ENCODE data around the gene UGT2B11.
A peak's percentile ranks its signal among the peaks of the same experiment; 100 is the strongest.
"Not testable (repeated sequence)": the region's sequence is repeated elsewhere in the genome, so short reads cannot be mapped to it uniquely, and the experiment has no call there.

UGT2B11 gene

GRCh38 chr4:69190621-69191020 is 23.9 kb downstream of the UGT2B11 start:
- H3K4me2 ChIP-seq (ENCODE audit: low read depth, low read length); H3K36me3 ChIP-seq (replicated peaks; ENCODE audit: insufficient read depth, low read length); H3K9ac ChIP-seq (ENCODE audit: low read length); H3K9me3 ChIP-seq (replicated peaks; ENCODE audit: insufficient read depth, low read length); H2AFZ ChIP-seq (ENCODE audit: low read length); H3F3A ChIP-seq (ENCODE audit: insufficient read depth, low read length); DNase-seq; H3K79me2 ChIP-seq (ENCODE audit: low read length); H3K4me1 ChIP-seq (ENCODE audit: low read length); H3K27ac ChIP-seq (ENCODE audit: low read length); H3K4me3 ChIP-seq (ENCODE audit: low read length); H4K20me1 ChIP-seq (ENCODE audit: insufficient read depth, low read length); H3K9me2 ChIP-seq (replicated peaks; ENCODE audit: insufficient read depth, low read length); H3K27me3 ChIP-seq (replicated peaks; ENCODE audit: insufficient read depth, low read length): not testable (repeated sequence)

DNA sequence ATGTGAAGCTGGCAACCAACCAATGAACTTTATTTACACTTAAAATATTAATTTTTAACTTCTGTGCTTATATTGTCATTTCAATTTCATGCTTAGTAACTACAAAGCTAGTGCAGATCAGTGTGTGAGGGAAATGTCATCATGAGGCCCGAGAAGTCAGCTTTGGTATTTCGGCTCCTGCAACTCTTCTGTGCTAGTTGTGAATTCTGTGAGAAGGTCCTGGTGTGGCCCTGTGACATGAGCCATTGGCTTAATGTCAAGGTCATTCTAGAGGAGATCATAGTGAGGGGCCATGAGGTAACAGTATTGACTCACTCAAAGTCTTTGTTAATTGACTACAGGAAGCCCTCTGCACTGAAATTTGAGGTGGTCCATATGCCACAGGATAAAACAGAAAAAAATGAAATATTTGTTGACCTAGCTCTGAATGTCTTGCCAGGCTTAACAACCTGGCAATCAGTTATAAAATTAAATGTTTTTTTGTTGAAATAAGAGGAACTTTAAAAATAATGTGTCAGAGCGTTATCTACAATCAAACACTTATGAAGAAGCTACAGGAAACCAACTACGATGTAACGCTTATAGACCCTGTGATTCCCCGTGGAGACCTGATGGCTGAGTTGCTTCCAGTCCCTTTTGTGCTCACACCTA is 32.9 kb downstream of the UGT2B11 start:
- not testable (repeated sequence) for H3K9ac ChIP-seq (ENCODE audit: low read length); H3K79me2 ChIP-seq (ENCODE audit: low read length); H3K4me2 ChIP-seq (ENCODE audit: low read depth, low read length); H3K27ac ChIP-seq (ENCODE audit: low read length); H3K9me2 ChIP-seq (replicated peaks; ENCODE audit: insufficient read depth, low read length); H3K4me1 ChIP-seq (ENCODE audit: low read length); H3K36me3 ChIP-seq (replicated peaks; ENCODE audit: insufficient read depth, low read length); DNase-seq; H3F3A ChIP-seq (ENCODE audit: insufficient read depth, low read length); H2AFZ ChIP-seq (ENCODE audit: low read length); H3K4me3 ChIP-seq (ENCODE audit: low read length); H3K9me3 ChIP-seq (replicated peaks; ENCODE audit: insufficient read depth, low read length); H4K20me1 ChIP-seq (ENCODE audit: insufficient read depth, low read length); H3K27me3 ChIP-seq (replicated peaks; ENCODE audit: insufficient read depth, low read length)

GRCh38 chr4:69179817-69180216 is 34.7 kb downstream of the UGT2B11 start:
- not testable (repeated sequence) for H3K27ac ChIP-seq (ENCODE audit: low read length)

GRCh38 chr4:69178751-69179205 is 35.8 kb downstream of the UGT2B11 start:
- H3K9me3 ChIP-seq (replicated peaks; ENCODE audit: insufficient read depth, low read length); H3F3A ChIP-seq (ENCODE audit: insufficient read depth, low read length); H2AFZ ChIP-seq (ENCODE audit: low read length); H3K9ac ChIP-seq (ENCODE audit: low read length); H3K27ac ChIP-seq (ENCODE audit: low read length); H3K79me2 ChIP-seq (ENCODE audit: low read length); H3K4me1 ChIP-seq (ENCODE audit: low read length); H3K27me3 ChIP-seq (replicated peaks; ENCODE audit: insufficient read depth, low read length); H3K9me2 ChIP-seq (replicated peaks; ENCODE audit: insufficient read depth, low read length); H4K20me1 ChIP-seq (ENCODE audit: insufficient read depth, low read length); H3K36me3 ChIP-seq (replicated peaks; ENCODE audit: insufficient read depth, low read length); DNase-seq; H3K4me2 ChIP-seq (ENCODE audit: low read depth, low read length); H3K4me3 ChIP-seq (ENCODE audit: low read length): not testable (repeated sequence)

More at GRCh38 chr4:69179817-69180216, 34.7 kb downstream of the UGT2B11 start:
- not testable (repeated sequence) for H3F3A ChIP-seq (ENCODE audit: insufficient read depth, low read length); H4K20me1 ChIP-seq (ENCODE audit: insufficient read depth, low read length); H3K4me2 ChIP-seq (ENCODE audit: low read depth, low read length); H3K4me1 ChIP-seq (ENCODE audit: low read length); DNase-seq; H3K9me2 ChIP-seq (replicated peaks; ENCODE audit: insufficient read depth, low read length); H3K79me2 ChIP-seq (ENCODE audit: low read length); H3K36me3 ChIP-seq (replicated peaks; ENCODE audit: insufficient read depth, low read length); H3K9me3 ChIP-seq (replicated peaks; ENCODE audit: insufficient read depth, low read length); H3K27me3 ChIP-seq (replicated peaks; ENCODE audit: insufficient read depth, low read length); H2AFZ ChIP-seq (ENCODE audit: low read length); H3K4me3 ChIP-seq (ENCODE audit: low read length); H3K9ac ChIP-seq (ENCODE audit: low read length)

- not testable (repeated sequence) for H3K9me3 ChIP-seq (replicated peaks; ENCODE audit: insufficient read depth, low read length); H2AFZ ChIP-seq (ENCODE audit: low read length); H3K27me3 ChIP-seq (replicated peaks; ENCODE audit: insufficient read depth, low read length); H3K36me3 ChIP-seq (replicated peaks; ENCODE audit: insufficient read depth, low read length); H3K4me3 ChIP-seq (ENCODE audit: low read length); H3F3A ChIP-seq (ENCODE audit: insufficient read depth, low read length); H3K4me1 ChIP-seq (ENCODE audit: low read length); H3K9ac ChIP-seq (ENCODE audit: low read length); H3K79me2 ChIP-seq (ENCODE audit: low read length); H3K9me2 ChIP-seq (replicated peaks; ENCODE audit: insufficient read depth, low read length); H3K27ac ChIP-seq (ENCODE audit: low read length); H3K4me2 ChIP-seq (ENCODE audit: low read depth, low read length); H4K20me1 ChIP-seq (ENCODE audit: insufficient read depth, low read length)
- peak; percentile 39 for DNase-seq
- TF ChIP-seq CTCF (IDR thresholded peaks at IDR 0.05; ENCODE audit: low read length), result peak; percentile 42
Measured at GRCh38 chr4:69170233-69171134, 44.1 kb downstream of the UGT2B11 start.

DNA sequence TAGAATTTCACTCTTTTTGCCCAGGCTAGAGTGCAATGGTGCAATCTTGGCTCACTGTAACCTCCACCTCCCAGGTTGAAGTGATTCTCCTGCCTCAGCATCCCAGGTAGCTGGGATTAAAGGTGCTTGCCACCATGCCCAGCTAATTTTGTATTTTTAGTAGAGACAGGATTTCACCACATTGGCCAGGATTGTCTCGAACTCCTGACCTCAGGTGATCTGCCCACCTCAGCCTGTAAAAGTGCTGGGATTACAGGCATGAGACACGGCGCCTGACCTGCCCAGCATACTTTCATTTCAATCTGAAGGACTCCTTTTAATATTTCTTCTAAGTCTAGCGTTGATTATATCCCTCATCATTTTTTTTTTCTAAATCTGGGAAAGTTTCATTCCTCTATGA is 45.4 kb downstream of the UGT2B11 start:
- not testable (repeated sequence) for H3K79me2 ChIP-seq (ENCODE audit: low read length); H3K9ac ChIP-seq (ENCODE audit: low read length); H3K27me3 ChIP-seq (replicated peaks; ENCODE audit: insufficient read depth, low read length); H3F3A ChIP-seq (ENCODE audit: insufficient read depth, low read length); H4K20me1 ChIP-seq (ENCODE audit: insufficient read depth, low read length); H3K36me3 ChIP-seq (replicated peaks; ENCODE audit: insufficient read depth, low read length); H2AFZ ChIP-seq (ENCODE audit: low read length); H3K9me3 ChIP-seq (replicated peaks; ENCODE audit: insufficient read depth, low read length); H3K4me3 ChIP-seq (ENCODE audit: low read length); H3K4me2 ChIP-seq (ENCODE audit: low read depth, low read length); H3K4me1 ChIP-seq (ENCODE audit: low read length); H3K9me2 ChIP-seq (replicated peaks; ENCODE audit: insufficient read depth, low read length); H3K27ac ChIP-seq (ENCODE audit: low read length); DNase-seq
